SK-N-SH (cell line): ENCODE measurements around the gene ZNF664. TPM values are rescaled to one million over a fixed set of nuclear protein-coding genes. Genes with fewer than 3 reads are reported as not detected.

Source experiments
- CTCF ChIA-PET: fragments of 300-600, 350-600 bp; formaldehyde crosslinking; extraction: SDS; loops from one replicate; lab custom pipeline; 2021; lab: Yijun Ruan, JAX
- POLR2A ChIA-PET: fragments of 350-600 bp; sonication (Branson Sonifier 250); formaldehyde crosslinking; extraction: SDS; loops from one replicate; lab custom pipeline; 2020; ENCODE audit warnings: antibody characterized with exemption, inconsistent platforms; lab: Yijun Ruan, JAX
- DNase-seq: peaks from one replicate; pipeline ENCODE4 v3.0.0; 2012
- H2AFZ ChIP-seq: fragments of 200-600 bp; sonication (generic); 2 replicates; pipeline ENCODE4 v1.8.1; 2016; ENCODE audit warnings: antibody characterized with exemption, mild to moderate bottlenecking, low read depth
- H3F3A ChIP-seq: fragments of 200-600 bp; sonication (generic); replicated peaks from 2 replicates; pipeline ENCODE3; 2016; ENCODE audit warnings: antibody characterized with exemption, mild to moderate bottlenecking; ENCODE audit not compliant: insufficient read depth
- H3K27ac ChIP-seq, 2 experiments: fragments of 200-500 bp in 1 of 2; fragments of 200-600 bp in 1 of 2; sonication (Bioruptor generic) in 1 of 2; sonication (generic), shearing (Covaris generic) in 1 of 2; 2 replicates each; pipeline versions ENCODE4 v1.5.1 to v1.6.1; 2014 to 2016; ENCODE audit warnings: low read depth in 2 of 2, inconsistent platforms in 1 of 2, low read length in 1 of 2, mild to moderate bottlenecking in 1 of 2, mixed read lengths in 1 of 2
- H3K27me3 ChIP-seq: fragments of 200-600 bp; sonication (generic), shearing (Covaris generic); 2 replicates; pipeline ENCODE4 v1.6.1; 2016; ENCODE audit warnings: mixed run types; ENCODE audit not compliant: insufficient read depth
- H3K36me3 ChIP-seq, 2 experiments: fragments of 200-500 bp in 1 of 2; fragments of 200-600 bp in 1 of 2; sonication (Bioruptor generic) in 1 of 2; sonication (generic) in 1 of 2; replicated peaks in 1 of 2; 2 replicates each; pipeline versions ENCODE3 to v1.5.1; 2014 to 2016; ENCODE audit warnings: low read length in 1 of 2, mild to moderate bottlenecking in 1 of 2; ENCODE audit not compliant: insufficient read depth in 2 of 2, control insufficient read depth in 1 of 2
- H3K4me1 ChIP-seq, 2 experiments: fragments of 200-500 bp in 1 of 2; fragments of 200-600 bp in 1 of 2; sonication (Bioruptor generic) in 1 of 2; sonication (generic), shearing (Covaris generic) in 1 of 2; 2 replicates each; pipeline versions ENCODE4 v1.5.1 to v1.6.1; 2014 to 2016; ENCODE audit warnings: low read depth in 1 of 2, low read length in 1 of 2, mixed run types in 1 of 2; ENCODE audit not compliant: insufficient read depth in 2 of 2, control insufficient read depth in 1 of 2
- H3K4me2 ChIP-seq: fragments of 200-600 bp; sonication (generic), shearing (Covaris generic); 2 replicates; pipeline ENCODE4 v1.6.1; 2017; ENCODE audit warnings: mixed run types
- H3K4me3 ChIP-seq, 2 experiments: fragments of 200-500 bp in 1 of 2; fragments of 200-600 bp in 1 of 2; sonication (Bioruptor generic) in 1 of 2; sonication (generic), shearing (Covaris generic) in 1 of 2; 2 replicates each; pipeline versions ENCODE4 v1.5.1 to v1.8.1; 2014 to 2016; ENCODE audit warnings: low read depth in 2 of 2, inconsistent platforms in 1 of 2, low read length in 1 of 2, mild to moderate bottlenecking in 1 of 2, mixed read lengths in 1 of 2, moderate library complexity in 1 of 2
- H3K79me2 ChIP-seq: fragments of 200-600 bp; sonication (generic); 2 replicates; pipeline ENCODE4 v1.8.1; 2017; ENCODE audit warnings: mild to moderate bottlenecking; ENCODE audit not compliant: insufficient read depth
- H3K9ac ChIP-seq: fragments of 200-600 bp; sonication (generic); 2 replicates; pipeline ENCODE4 v1.6.1; 2017; ENCODE audit warnings: mixed run types
- H3K9me2 ChIP-seq: fragments of 200-600 bp; sonication (generic); 2 replicates; pipeline ENCODE4 v1.6.1; 2017; ENCODE audit warnings: mixed run types
- H3K9me3 ChIP-seq: fragments of 200-600 bp; sonication (generic); 2 replicates; pipeline ENCODE4 v1.6.1; 2017; ENCODE audit warnings: mixed run types, mild to moderate bottlenecking, moderate library complexity
- H4K20me1 ChIP-seq: fragments of 200-600 bp; sonication (generic); 2 replicates; pipeline ENCODE4 v1.6.1; 2017; ENCODE audit warnings: mild to moderate bottlenecking, mixed run types; ENCODE audit not compliant: insufficient read depth
- CHD2 ChIP-seq: fragments of 150-350 bp; IDR thresholded peaks from 2 replicates; pipeline ENCODE4 v1.6.1; 2018; ENCODE audit warnings: low read length; ENCODE audit not compliant: partially characterized antibody
- FOSL2 ChIP-seq: IDR thresholded peaks from 2 replicates; pipeline ENCODE4 v1.4.0; 2012; ENCODE audit warnings: low read depth, mild to moderate bottlenecking, moderate library complexity, borderline replicate concordance
- FOXJ3 ChIP-seq: sonication (generic); formaldehyde crosslinking; IDR thresholded peaks from 2 replicates; pipeline ENCODE4 v1.5.1; 2020; ENCODE audit warnings: mild to moderate bottlenecking, missing genetic modification reagents
- GATA2 ChIP-seq: sonication (generic); formaldehyde crosslinking; IDR thresholded peaks from 2 replicates; pipeline ENCODE4 v1.5.0; 2020; ENCODE audit warnings: mild to moderate bottlenecking, missing genetic modification reagents
- JUND ChIP-seq: IDR thresholded peaks from 2 replicates; pipeline ENCODE4 v1.4.0; 2012
- MXI1 ChIP-seq: IDR thresholded peaks from 2 replicates; pipeline ENCODE4 v1.6.1; 2012; ENCODE audit warnings: mild to moderate bottlenecking, low read depth, low read length, improper control_type of control experiment
- NFIC ChIP-seq: IDR thresholded peaks from 2 replicates; pipeline ENCODE4 v1.4.0; 2012; ENCODE audit warnings: borderline replicate concordance
- RAD21 ChIP-seq: IDR thresholded peaks from 2 replicates; pipeline ENCODE4 v1.6.1; 2012; ENCODE audit warnings: mild to moderate bottlenecking, low read length
- RFX5 ChIP-seq: IDR thresholded peaks from 2 replicates; pipeline ENCODE4 v1.6.1; 2012; ENCODE audit warnings: mild to moderate bottlenecking, improper control_type of control experiment, low read length
- RXRA ChIP-seq: IDR thresholded peaks from 2 replicates; pipeline ENCODE4 v1.4.0; 2012; ENCODE audit warnings: low read depth, mild to moderate bottlenecking, borderline replicate concordance
- SIN3A ChIP-seq: IDR thresholded peaks from 2 replicates; pipeline ENCODE4 v1.6.1; 2012; ENCODE audit warnings: low read depth, mild to moderate bottlenecking, low read length, moderate library complexity, borderline replicate concordance
- SMC3 ChIP-seq: IDR thresholded peaks from 2 replicates; pipeline ENCODE4 v1.6.1; 2012; ENCODE audit warnings: low read depth, low read length, improper control_type of control experiment
- YY1 ChIP-seq: IDR thresholded peaks from 2 replicates; pipeline ENCODE4 v1.4.0; 2012; ENCODE audit warnings: low read depth, mild to moderate bottlenecking
- whole genome bisulfite sequencing: methylation state at CpG from one replicate; pipeline ENCODE4 v1.1.6; 2017; ENCODE audit warnings: low lambda C conversion rate; 5-methylcytosine and 5-hydroxymethylcytosine counted together
- polyA plus RNA-seq, 3 experiments: library from polyadenylated mRNA; depleted of rRNA; stranded (reverse); fragments of >200 nt; gene quantifications; 2 replicates each; pipeline ENCODE4 v1.2.3, GENCODE V29; 2012
- TF ChIP-seq, protein P1 (sequence below): IDR thresholded peaks from 2 replicates; pipeline ENCODE4 v1.4.0; 2012; ENCODE audit warnings: low read depth
- TF ChIP-seq, protein P2 (sequence below): fragments of 200-600 bp; sonication (generic); IDR thresholded peaks from 2 replicates; pipeline ENCODE4 v1.6.1; 2017; ENCODE audit warnings: antibody characterized with exemption, mild to moderate bottlenecking, moderate library complexity
- TF ChIP-seq, protein P3 (sequence below): IDR thresholded peaks from 2 replicates; pipeline ENCODE4 v1.4.0; 2012; ENCODE audit warnings: low read depth, borderline replicate concordance
- TF ChIP-seq, protein P4 (sequence below): IDR thresholded peaks from 2 replicates; pipeline ENCODE4; 2012
- TF ChIP-seq, protein P5 (sequence below): fragments of 150-350 bp; IDR thresholded peaks from 2 replicates; pipeline ENCODE4 v1.6.1; 2016; ENCODE audit warnings: mild to moderate bottlenecking, low read depth, low read length
- TF ChIP-seq, protein P6 (sequence below): IDR thresholded peaks from 2 replicates; pipeline ENCODE4 v1.4.0; 2012; ENCODE audit warnings: low read depth, borderline replicate concordance
- TF ChIP-seq, protein P7 (sequence below): fragments of 150-350 bp; IDR thresholded peaks from 2 replicates; pipeline ENCODE4 v1.6.1; 2017; ENCODE audit warnings: antibody characterized with exemption, low read length, low read depth, borderline replicate concordance

The ZNF664 gene
- polyA plus RNA-seq, 1 of the 3 experiments (the other 2 are of a cell fraction) = 34.9 TPM

DNA sequence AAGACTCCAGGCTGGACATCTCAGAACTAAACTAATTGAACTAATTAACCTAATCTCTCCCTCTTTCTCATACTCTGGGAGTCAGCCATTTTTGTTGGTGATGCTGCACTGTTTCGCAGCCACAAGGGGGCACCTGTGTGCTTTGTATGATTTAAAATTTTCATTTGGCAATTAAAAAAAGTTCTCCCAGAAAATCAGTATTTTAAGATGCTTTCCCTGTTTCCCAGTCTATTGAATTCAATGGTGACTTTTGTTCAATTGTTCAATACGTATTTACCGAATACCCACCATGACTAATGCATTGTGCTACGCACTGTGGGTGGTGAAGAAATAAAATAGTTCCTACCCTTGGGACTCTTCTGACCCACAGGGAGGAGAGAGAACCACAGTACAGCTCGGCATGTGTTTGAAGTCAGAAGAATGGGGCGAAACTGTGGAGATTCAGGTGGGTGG lies 63.7 kb downstream of the ZNF664 start:
- Histone ChIP-seq H3K27me3 (no peaks in the 10 kb centered on the region), H3K9me3 (no peaks in the 10 kb centered on the region), H3K27ac (no peak overlapping the region), H3K4me2 (no peak overlapping the region), H3K79me2 (no peaks in the 10 kb centered on the region), H3K4me1 (peaks cover 5 to 6% of the 10 kb centered on the region in 2 experiments; a peak in 1 of 4 replicates), H3K4me3 (peak overlapping the region in 1 of 2 experiments; percentile 6; a peak in 1 of 4 replicates), H3F3A (peaks cover 3% of the 10 kb centered on the region), H3K9me2 (no peaks in the 10 kb centered on the region), H4K20me1 (no peaks in the 10 kb centered on the region), H3K36me3 (no peaks in the 10 kb centered on the region), H2AFZ (peak overlapping the region; percentile 83; the same call in 1 of the 2 replicates), H3K9ac (no peak overlapping the region)
- ChIA-PET POLR2A (no interaction called here), CTCF (interaction anchor here (0.5 to 2.3 kb wide), 49 partner anchors 9 to 870 kb away, joined by 3 to 23 read pairs (median 4); no protein-coding TSS in a partner anchor)
- 36% methylated on average over 6 of the region's 6 CpGs for WGBS
- TF ChIP-seq YY1 (peak; percentile 87; the same call in 1 of the 2 replicates), RXRA (no peak), FOXJ3 (CRISPR knock-in tag) (no peak), FOSL2 (no peak), SMC3 (peak; percentile 83), RAD21 (peak; percentile 98), GATA2 (no peak), CHD2 (no peak), RFX5 (no peak), NFIC (no peak), JUND (no peak), SIN3A (no peak), MXI1 (no peak)
- TF ChIP-seq, protein P1, sequence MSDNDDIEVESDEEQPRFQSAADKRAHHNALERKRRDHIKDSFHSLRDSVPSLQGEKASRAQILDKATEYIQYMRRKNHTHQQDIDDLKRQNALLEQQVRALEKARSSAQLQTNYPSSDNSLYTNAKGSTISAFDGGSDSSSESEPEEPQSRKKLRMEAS = no peak
- TF ChIP-seq, protein P2, sequence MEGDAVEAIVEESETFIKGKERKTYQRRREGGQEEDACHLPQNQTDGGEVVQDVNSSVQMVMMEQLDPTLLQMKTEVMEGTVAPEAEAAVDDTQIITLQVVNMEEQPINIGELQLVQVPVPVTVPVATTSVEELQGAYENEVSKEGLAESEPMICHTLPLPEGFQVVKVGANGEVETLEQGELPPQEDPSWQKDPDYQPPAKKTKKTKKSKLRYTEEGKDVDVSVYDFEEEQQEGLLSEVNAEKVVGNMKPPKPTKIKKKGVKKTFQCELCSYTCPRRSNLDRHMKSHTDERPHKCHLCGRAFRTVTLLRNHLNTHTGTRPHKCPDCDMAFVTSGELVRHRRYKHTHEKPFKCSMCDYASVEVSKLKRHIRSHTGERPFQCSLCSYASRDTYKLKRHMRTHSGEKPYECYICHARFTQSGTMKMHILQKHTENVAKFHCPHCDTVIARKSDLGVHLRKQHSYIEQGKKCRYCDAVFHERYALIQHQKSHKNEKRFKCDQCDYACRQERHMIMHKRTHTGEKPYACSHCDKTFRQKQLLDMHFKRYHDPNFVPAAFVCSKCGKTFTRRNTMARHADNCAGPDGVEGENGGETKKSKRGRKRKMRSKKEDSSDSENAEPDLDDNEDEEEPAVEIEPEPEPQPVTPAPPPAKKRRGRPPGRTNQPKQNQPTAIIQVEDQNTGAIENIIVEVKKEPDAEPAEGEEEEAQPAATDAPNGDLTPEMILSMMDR = peak; percentile 96
- TF ChIP-seq, protein P3, sequence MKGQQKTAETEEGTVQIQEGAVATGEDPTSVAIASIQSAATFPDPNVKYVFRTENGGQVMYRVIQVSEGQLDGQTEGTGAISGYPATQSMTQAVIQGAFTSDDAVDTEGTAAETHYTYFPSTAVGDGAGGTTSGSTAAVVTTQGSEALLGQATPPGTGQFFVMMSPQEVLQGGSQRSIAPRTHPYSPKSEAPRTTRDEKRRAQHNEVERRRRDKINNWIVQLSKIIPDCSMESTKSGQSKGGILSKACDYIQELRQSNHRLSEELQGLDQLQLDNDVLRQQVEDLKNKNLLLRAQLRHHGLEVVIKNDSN = no peak
- TF ChIP-seq, protein P4, sequence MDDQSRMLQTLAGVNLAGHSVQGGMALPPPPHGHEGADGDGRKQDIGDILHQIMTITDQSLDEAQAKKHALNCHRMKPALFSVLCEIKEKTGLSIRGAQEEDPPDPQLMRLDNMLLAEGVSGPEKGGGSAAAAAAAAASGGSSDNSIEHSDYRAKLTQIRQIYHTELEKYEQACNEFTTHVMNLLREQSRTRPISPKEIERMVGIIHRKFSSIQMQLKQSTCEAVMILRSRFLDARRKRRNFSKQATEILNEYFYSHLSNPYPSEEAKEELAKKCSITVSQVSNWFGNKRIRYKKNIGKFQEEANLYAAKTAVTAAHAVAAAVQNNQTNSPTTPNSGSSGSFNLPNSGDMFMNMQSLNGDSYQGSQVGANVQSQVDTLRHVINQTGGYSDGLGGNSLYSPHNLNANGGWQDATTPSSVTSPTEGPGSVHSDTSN = no peak
- TF ChIP-seq, protein P5, sequence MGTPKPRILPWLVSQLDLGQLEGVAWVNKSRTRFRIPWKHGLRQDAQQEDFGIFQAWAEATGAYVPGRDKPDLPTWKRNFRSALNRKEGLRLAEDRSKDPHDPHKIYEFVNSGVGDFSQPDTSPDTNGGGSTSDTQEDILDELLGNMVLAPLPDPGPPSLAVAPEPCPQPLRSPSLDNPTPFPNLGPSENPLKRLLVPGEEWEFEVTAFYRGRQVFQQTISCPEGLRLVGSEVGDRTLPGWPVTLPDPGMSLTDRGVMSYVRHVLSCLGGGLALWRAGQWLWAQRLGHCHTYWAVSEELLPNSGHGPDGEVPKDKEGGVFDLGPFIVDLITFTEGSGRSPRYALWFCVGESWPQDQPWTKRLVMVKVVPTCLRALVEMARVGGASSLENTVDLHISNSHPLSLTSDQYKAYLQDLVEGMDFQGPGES = no peak
- TF ChIP-seq, protein P6, sequence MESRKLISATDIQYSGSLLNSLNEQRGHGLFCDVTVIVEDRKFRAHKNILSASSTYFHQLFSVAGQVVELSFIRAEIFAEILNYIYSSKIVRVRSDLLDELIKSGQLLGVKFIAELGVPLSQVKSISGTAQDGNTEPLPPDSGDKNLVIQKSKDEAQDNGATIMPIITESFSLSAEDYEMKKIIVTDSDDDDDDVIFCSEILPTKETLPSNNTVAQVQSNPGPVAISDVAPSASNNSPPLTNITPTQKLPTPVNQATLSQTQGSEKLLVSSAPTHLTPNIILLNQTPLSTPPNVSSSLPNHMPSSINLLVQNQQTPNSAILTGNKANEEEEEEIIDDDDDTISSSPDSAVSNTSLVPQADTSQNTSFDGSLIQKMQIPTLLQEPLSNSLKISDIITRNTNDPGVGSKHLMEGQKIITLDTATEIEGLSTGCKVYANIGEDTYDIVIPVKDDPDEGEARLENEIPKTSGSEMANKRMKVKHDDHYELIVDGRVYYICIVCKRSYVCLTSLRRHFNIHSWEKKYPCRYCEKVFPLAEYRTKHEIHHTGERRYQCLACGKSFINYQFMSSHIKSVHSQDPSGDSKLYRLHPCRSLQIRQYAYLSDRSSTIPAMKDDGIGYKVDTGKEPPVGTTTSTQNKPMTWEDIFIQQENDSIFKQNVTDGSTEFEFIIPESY = no peak
- TF ChIP-seq, protein P7, sequence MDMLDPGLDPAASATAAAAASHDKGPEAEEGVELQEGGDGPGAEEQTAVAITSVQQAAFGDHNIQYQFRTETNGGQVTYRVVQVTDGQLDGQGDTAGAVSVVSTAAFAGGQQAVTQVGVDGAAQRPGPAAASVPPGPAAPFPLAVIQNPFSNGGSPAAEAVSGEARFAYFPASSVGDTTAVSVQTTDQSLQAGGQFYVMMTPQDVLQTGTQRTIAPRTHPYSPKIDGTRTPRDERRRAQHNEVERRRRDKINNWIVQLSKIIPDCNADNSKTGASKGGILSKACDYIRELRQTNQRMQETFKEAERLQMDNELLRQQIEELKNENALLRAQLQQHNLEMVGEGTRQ = no peak
- DNase-seq = peak; percentile 69
